NCI-H748 (cell line): Measurements from ENCODE around the gene BCAT1.
A peak's percentile ranks its signal among the peaks of the same experiment; 100 is the strongest.
"Not testable (repeated sequence)": the region's sequence is repeated elsewhere in the genome, so short reads cannot be mapped to it uniquely, and the experiment has no call there.

Experiments
- DNase-seq: peaks from one replicate; lab custom pipeline; 2025; ENCODE audit not compliant: unreplicated experiment; lab: John Stamatoyannopoulos, UW

The BCAT1 gene

GRCh38 chr12:24960222-24960855 is 11.4 kb upstream of the BCAT1 start:
- DNase-seq, result no peak

DNA sequence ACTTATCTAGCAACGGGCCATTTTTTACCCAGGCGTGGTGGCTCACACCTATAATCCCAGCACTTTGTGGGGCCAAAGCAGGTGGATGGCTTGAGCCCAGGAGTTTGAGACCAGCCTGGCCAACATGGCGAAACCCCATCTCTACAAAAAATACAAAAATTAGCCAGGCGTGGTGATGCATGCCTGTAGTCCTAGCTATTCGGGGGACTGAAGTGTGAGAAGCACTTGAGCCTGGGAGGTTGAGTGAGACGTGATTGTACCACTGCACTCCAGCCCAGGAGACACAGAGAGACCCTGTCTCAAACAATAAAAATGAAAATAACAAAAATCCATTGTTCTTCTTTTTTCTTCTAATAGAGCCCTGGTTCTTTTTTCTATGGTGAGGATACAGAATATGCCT is 7.5 kb upstream of the BCAT1 start:
- DNase-seq, result not testable (repeated sequence)

DNA sequence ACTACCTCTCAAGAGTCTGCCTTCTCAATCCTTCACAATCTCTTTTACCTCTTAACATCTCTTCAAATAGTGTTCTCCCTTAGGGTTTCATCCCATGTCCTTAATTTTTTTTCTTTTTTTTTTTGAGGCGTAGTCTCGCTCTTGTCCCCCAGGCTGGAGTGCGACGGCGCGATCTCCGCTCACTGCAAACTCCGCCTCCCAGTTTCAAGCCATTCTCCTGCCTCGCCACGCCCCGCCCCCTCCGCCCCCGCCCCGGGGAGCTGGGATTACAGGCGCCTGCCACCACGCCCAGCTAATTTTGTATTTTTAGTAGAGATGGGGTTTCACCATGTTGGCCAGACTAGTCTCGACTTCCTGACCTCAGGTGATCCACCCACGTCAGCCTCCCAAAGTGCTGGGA is 7.0 kb upstream of the BCAT1 start:
- DNase-seq, result no peak

GRCh38 chr12:24955389-24955788 is 6.5 kb upstream of the BCAT1 start:
- no peak for DNase-seq

GRCh38 chr12:24954261-24954660 is 5.4 kb upstream of the BCAT1 start:
- DNase-seq, result no peak

DNA sequence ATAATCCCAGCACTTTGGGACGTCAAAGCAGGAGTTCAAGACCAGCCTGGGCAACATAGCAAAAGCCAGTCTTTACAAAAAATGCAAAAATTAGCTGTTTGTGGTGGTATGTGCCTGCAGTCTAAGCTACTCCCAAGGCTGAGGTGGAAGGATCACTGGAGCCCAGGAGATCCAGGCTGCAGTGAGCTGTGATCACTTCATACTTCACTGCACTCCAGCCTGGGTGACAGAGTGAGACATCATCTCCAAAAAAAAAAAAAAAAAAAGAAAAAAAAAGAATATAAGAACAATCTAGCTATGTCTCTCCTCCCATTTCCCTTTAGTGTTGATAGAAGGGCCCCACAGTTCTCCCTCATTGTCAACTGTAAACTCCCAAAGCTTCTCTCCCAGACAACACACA is 3.5 kb upstream of the BCAT1 start:
- no peak for DNase-seq

DNA sequence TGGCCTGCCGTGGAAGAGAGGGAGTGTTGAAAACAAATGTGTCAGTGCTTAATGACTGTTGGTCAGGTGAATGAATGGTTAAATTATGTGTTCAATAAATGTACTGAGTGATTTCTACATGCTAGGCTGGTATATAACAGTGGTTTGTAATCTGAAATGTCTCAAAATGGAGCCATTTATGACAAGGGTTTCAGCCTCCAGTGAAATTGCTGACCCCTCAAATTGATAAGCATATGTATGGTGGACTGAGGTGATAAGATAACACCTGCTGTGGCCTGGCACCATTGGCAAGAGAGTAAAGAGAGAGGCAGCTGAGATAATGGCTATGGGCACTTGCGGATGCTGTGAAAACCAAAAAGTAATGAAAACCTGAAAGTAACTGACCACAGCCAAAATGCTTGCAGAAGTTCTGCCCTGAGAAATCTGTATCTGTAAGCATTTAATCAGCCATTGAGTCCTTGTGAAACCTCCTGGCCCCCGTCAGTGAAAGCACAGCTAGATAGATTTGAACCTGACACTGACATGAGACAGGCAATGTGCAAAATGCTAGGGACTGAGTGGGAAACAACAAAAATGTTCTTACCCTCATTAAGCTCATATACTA is 1.4 kb upstream of the BCAT1 start:
- no peak for DNase-seq

GRCh38 chr12:24948420-24948756 is 513 bp downstream of the BCAT1 start:
- DNase-seq, result no peak

DNA sequence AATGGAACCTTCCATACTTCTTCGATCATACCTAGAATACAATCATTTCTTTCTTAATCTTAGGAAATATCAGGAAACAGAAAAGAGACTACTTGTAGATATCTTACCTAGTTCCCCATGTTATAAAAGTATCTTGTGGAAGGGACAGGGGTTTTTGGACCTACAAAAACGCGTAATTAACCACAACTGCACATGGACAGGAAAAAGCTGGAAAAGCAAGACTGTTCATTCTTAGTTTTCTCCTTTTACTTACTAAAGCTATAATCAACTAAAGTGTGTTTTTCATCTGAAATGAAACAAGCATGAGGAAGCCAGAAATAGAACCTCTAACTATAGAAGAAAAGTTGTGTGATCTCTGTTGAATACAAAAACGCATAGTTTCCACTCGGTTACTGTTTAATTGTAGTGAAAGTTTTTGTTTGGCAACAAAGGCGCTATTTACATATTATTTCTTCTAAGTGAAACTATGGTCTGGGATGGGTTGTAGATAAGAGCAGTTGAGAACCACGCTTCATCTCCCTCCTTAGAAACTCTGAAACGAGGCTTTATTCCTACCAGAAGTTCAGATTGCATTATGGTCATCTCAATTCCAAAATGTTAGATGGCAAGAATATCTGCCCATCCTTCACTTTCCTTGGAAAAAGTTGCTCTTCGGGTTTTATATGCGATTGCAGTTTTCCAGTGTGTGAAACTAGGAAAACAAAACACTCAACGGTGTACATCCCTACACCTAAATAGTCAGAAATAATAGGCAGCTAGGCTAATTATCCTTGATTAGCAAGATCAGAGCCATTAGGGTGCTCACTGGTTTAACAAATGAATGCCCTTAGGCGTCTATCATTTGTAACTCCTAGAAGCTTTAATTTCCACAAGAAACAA is 1.1 kb downstream of the BCAT1 start:
- peak; percentile 3 for DNase-seq

- DNase-seq, result no peak
Measured at GRCh38 chr12:24945845-24946244, 3.1 kb downstream of the BCAT1 start.

- DNase-seq, result no peak
Measured at GRCh38 chr12:24945039-24945438, 3.9 kb downstream of the BCAT1 start.

GRCh38 chr12:24944601-24944975 is 4.3 kb downstream of the BCAT1 start:
- DNase-seq, result no peak

DNA sequence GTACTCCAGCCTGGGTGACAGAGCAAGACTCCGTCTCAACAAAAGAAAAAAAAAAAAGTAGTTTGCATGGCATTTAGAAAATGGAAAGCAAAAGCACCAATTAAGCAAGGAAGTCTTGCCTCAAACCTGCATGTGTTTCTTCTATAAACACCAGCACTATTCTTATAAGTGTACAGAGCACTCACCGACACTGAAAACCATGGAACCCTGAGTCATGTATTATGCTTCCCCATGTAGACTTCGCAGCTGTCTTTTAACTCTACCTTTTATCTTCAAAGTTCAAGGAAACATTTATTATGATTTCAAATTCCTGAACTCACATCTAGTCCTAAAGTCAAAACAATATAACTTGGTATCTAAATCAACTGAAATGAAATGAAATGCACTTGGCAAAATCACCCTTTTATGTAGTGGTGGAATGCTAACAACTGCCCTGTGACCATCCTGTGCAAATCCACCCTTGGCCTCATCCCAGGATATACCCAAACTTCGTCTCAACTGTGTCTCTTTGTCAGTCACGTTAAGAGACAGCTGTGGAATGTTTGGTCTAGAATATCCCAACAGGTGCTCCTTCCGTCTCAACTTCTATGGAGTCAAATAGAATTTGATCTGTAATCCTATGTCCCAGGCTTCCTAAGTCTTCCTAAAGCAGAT is 4.8 kb downstream of the BCAT1 start:
- DNase-seq, result no peak

GRCh38 chr12:24940157-24940556 is 8.7 kb downstream of the BCAT1 start:
- no peak for DNase-seq

- DNase-seq, result not testable (repeated sequence)
Measured at GRCh38 chr12:24939551-24939950, 9.3 kb downstream of the BCAT1 start.

GRCh38 chr12:24938341-24938740 is 10.6 kb downstream of the BCAT1 start:
- no peak for DNase-seq

- no peak for DNase-seq
Measured at GRCh38 chr12:24937553-24938244, 11.2 kb downstream of the BCAT1 start.

- peak; percentile 2 for DNase-seq
Measured at GRCh38 chr12:24933694-24934407, 15.1 kb downstream of the BCAT1 start.

DNA sequence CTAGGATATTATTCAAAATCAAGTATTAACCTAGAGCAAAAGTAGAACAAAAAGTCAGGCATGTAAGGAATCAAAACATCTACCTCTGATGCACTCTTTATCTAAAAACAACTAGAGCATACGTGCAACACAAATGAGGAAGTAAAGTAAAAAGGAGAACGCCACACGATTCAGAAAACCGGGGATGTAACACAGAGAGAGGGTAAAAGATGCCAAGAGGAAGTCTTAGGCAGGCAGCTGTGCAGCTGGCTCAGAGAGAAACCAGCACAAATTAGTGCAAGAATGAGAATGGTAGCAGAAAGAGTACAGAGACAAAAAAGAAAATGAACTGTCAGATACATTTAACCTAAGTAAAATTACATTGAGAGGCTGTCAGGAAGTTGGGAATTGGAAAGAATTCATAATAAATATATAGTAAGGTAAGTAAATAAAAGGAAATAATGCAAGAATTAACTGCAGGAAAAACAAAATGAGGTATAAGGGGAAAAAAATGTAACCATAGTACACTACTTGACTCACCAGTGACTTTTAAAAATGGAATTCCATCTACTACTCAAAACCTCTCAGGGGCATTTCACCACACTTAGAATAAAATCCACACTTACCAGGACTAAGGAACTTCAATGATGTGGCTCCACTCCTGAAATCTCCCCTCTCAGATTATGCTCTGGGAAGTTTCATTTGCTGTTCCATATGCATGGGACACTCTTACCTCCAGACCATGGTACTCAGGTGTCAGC is 17.1 kb downstream of the BCAT1 start:
- DNase-seq, result no peak

DNA sequence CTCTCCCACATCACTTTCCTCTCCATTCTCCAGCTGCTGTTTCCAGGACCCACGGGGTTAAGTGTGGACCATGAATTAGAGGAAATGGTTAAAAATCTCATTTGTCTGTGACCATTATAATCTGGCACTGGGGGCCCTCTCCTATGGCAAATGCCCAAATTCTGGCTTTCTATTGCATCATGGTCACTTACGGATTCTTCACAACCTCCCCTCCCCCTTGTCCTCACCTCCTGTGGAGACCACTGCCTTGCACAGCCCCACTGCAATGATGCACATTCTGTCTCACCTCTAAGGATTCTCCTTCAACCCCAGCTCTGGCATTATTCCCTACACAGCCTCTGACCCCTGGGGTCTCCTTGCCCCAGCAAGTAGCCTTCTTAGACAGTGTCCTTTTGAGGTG is 18.9 kb downstream of the BCAT1 start:
- DNase-seq, result no peak
